Common myeloid progenitor, CD34-positive (primary cell): ENCODE measurements around the gene TARBP2.

Experiments
- CTCF ChIA-PET: fragments of 350-600 bp; sonication (Branson Sonifier 250); formaldehyde crosslinking; loops from one replicate; lab custom pipeline; 2021; ENCODE audit warnings: antibody characterized with exemption; lab: Charles Lee
- POLR2A ChIA-PET: fragments of 350-600 bp; sonication (Branson Sonifier 250); formaldehyde crosslinking; loops from one replicate; lab custom pipeline; 2021; ENCODE audit warnings: antibody characterized with exemption; lab: Charles Lee
- DNase-seq, 3 donors: peaks; one replicate each; pipeline versions ENCODE4 v3.0.0 to v3.0.0-alpha.2; 2013
- H3K27ac ChIP-seq, 2 experiments: 1 replicate in 1 of 2; 2 replicates in 1 of 2; pipeline ENCODE4 v1.7.0; 2013; ENCODE audit warnings: inconsistent platforms in 2 of 2, low read length in 2 of 2, mild to moderate bottlenecking in 2 of 2, low read depth in 1 of 2, moderate library complexity in 1 of 2; ENCODE audit not compliant: severe bottlenecking in 2 of 2, insufficient read depth in 1 of 2, poor library complexity in 1 of 2
- H3K27me3 ChIP-seq, 5 experiments: replicated peaks in 2 of 5; 1 replicate in 3 of 5; 2 replicates in 2 of 5; pipeline versions ENCODE4 v1.6.1 to v1.7.0; 2013; ENCODE audit warnings: low read length in 4 of 5, mild to moderate bottlenecking in 2 of 5, moderate library complexity in 2 of 5, inconsistent platforms in 1 of 5; ENCODE audit not compliant: insufficient read depth in 5 of 5, control insufficient read depth in 4 of 5
- H3K36me3 ChIP-seq, 4 experiments: 1 replicate in 2 of 4; 2 replicates in 2 of 4; pipeline versions ENCODE4 v1.6.1 to v1.7.0; 2013; ENCODE audit warnings: low read length in 3 of 4, control low read depth in 1 of 4, mild to moderate bottlenecking in 1 of 4; ENCODE audit not compliant: control insufficient read depth in 4 of 4, insufficient read depth in 4 of 4
- H3K4me1 ChIP-seq, 4 experiments: 1 replicate in 3 of 4; 2 replicates in 1 of 4; pipeline versions ENCODE4 v1.6.1 to v1.7.1; 2013; ENCODE audit warnings: low read length in 3 of 4, mild to moderate bottlenecking in 3 of 4, control low read depth in 1 of 4, inconsistent platforms in 1 of 4, moderate library complexity in 1 of 4; ENCODE audit not compliant: control insufficient read depth in 4 of 4, insufficient read depth in 4 of 4; ENCODE audit errors: control extremely low read depth in 1 of 4
- H3K4me3 ChIP-seq, 7 experiments: 1 replicate in 4 of 7; 2 replicates in 3 of 7; pipeline versions ENCODE4 v1.5.1 to v1.7.0; 2013; ENCODE audit warnings: mild to moderate bottlenecking in 7 of 7, low read length in 6 of 7, moderate library complexity in 6 of 7, inconsistent platforms in 2 of 7, low read depth in 2 of 7, control low read depth in 1 of 7; ENCODE audit not compliant: insufficient read depth in 4 of 7, control insufficient read depth in 1 of 7; ENCODE audit errors: extremely low read depth in 1 of 7
- H3K9me3 ChIP-seq, 5 experiments: 1 replicate in 4 of 5; 2 replicates in 1 of 5; pipeline versions ENCODE4 v1.6.1 to v1.7.1; 2013; ENCODE audit warnings: low read length in 4 of 5, mild to moderate bottlenecking in 2 of 5, inconsistent platforms in 1 of 5, low read depth in 1 of 5, moderate library complexity in 1 of 5; ENCODE audit not compliant: control insufficient read depth in 4 of 5, insufficient read depth in 2 of 5; ENCODE audit errors: control extremely low read depth in 1 of 5
- WGBS: methylation state at CpG from one replicate; pipeline ENCODE4 v1.1.5; 2013; ENCODE audit not compliant: insufficient coverage; 5-methylcytosine and 5-hydroxymethylcytosine counted together

TARBP2 gene

DNA sequence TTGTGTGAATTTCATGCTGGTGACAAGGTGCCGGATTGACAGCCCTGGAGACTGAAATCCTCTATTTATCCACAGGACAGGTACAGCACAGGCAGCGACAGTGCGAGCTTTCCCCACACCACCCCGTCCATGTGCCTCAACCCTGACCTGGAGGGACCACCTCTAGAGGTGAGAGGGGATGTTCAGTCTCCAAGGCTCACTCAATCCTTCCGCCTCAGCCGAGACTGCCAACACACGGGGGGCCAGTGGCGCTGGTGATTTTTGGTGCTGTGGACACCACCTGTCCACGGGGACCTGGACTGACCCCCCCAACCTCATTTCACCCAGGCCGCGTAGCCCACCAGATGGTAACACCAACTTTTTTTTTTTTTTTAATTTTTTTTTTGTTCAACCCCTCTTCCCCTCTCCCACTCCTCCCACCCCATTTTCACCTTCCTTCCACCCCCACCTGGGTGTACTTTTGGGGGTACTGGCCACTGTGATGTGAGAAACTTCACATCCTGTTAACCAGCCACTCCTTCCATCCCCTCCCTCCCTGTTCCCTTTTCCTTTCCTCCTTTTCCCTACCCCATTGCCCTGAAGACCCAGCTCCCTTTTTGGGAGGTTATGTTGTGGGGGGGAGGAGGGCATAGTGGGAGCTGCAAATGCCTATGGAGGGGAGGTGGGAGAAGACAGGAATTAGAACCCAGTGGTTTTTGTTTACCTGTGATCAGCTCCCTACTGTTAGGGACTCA is 36.2 kb upstream of the TARBP2 start:
- Histone ChIP-seq H3K4me1 (no peaks in the 10 kb centered on the region), H3K27me3 (no peaks in the 10 kb centered on the region), H3K4me3 (no peak overlapping the region), H3K27ac (no peak overlapping the region), H3K9me3 (no peaks in the 10 kb centered on the region), H3K36me3 (peaks cover 51 to 99% (median 89%) of the 10 kb centered on the region in 4 experiments)
- ChIA-PET POLR2A (interaction anchor here (0.5 kb wide), 1 partner anchor 12 kb away, joined by 3 read pairs; no protein-coding TSS in a partner anchor), CTCF (interaction anchor here (1.2 to 3.8 kb wide), 3 partner anchors 9 to 25 kb away, joined by 4 to 24 read pairs (median 6); no protein-coding TSS in a partner anchor)
- 94% methylated on average over 6 of the region's 11 CpGs for WGBS
- DNase-seq = no peak

DNA sequence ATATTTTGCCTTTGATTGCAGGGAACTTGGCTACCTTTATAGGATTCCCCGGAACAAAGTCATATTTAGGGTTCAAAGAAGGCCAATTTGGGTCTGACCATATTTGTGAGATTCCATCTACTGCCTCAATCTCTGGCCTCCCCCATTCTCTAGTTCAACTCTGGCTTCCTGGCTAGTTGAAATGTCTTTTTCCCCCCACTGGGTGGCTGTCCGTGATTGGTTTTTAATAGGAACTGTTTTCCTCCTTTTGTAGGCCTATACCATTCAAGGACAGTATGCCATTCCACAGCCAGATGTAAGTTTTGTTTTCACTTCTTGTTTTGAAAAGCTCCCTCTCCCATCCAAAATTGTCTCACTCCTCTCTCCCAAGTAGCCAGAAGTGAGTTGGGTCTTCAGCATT is 35.4 kb upstream of the TARBP2 start:
- ChIA-PET POLR2A (interaction anchor here (1.1 kb wide), 1 partner anchor 8 kb away, joined by 5 read pairs; no protein-coding TSS in a partner anchor), CTCF (interaction anchor here (1.1 to 4.1 kb wide), 3 partner anchors 10 to 13 kb away, joined by 4 to 24 read pairs (median 14); no protein-coding TSS in a partner anchor)
- 100% methylated on average over 1 of the region's 2 CpGs for WGBS
- no peak for DNase-seq
- Histone ChIP-seq H3K4me1 (no peaks in the 10 kb centered on the region), H3K36me3 (peaks cover 56 to 99% (median 86%) of the 10 kb centered on the region in 4 experiments), H3K9me3 (no peaks in the 10 kb centered on the region), H3K27me3 (no peaks in the 10 kb centered on the region), H3K27ac (no peak overlapping the region), H3K4me3 (no peak overlapping the region)

DNA sequence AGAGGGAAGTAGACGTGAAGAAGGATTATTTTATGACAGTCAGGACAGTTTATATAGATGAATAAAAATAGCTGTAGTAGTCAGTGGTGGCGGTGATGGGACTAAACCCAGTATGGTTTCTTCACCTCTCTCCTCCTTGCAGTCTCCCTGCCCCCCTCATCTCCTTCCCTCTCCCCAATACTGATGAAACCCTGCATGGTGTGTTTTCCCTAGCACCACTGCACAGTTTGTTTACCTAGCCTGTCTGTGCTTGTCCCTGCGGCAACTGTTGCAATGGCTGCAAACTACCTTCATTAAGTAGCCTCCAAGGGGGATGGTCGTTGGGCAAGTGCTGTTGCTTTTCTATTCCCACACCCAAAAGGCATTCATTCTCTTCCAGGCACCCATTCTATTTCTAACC is 34.4 kb upstream of the TARBP2 start:
- Histone ChIP-seq H3K27ac (no peak overlapping the region), H3K4me3 (no peak overlapping the region), H3K4me1 (no peaks in the 10 kb centered on the region), H3K27me3 (no peaks in the 10 kb centered on the region), H3K36me3 (peaks cover 55 to 97% (median 86%) of the 10 kb centered on the region in 4 experiments), H3K9me3 (no peaks in the 10 kb centered on the region)
- DNase-seq = no peak
- 96% methylated on average over 2 of the region's 4 CpGs for WGBS
- CTCF ChIA-PET = interaction anchor here (1.1 to 4.1 kb wide), 4 partner anchors 9 to 12 kb away, joined by 4 to 24 read pairs (median 12); no protein-coding TSS in a partner anchor
- POLR2A ChIA-PET = interaction anchor here (1.1 kb wide), 1 partner anchor 9 kb away, joined by 5 read pairs; no protein-coding TSS in a partner anchor

DNA sequence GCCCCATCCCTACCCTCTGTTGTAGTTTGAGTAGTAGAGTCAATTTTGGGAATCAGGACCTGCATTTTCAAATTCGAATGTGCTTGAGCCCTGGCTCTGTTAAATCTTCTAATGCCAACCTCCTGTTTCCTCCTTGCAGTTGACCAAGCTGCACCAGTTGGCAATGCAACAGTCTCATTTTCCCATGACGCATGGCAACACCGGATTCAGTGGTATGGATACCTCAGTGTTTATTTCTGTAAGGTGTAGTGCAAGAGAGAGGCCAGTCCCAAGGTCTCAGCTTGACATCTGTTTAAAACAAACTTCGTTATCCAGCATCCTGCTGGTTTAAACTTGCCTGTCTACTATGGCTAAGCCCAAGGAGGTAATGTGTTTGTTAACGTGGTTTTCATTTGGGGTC is 34.0 kb upstream of the TARBP2 start:
- 100% methylated on average over 3 of the region's 5 CpGs for WGBS

DNA sequence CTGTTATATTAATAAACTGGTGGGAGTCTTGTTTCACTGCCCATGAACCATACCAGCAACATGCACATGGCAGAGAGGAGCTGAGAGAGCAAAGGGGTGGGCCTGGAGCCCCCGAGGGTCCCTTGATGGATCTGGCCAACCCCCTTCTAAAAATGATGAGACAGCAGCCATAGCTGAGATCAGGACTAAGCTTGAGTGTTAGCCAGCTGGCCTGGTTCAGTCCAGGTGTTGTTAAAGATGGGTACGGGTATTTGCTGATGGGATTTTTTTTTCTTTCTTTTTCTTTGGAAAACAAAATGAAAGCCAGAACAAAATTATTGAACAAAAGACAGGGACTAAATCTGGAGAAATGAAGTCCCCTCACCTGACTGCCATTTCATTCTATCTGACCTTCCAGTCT is 33.2 kb upstream of the TARBP2 start:
- H3K9me3 ChIP-seq = no peaks in the 10 kb centered on the region
- no peak overlapping the region for H3K27ac ChIP-seq
- no peaks in the 10 kb centered on the region for H3K27me3 ChIP-seq
- no peak for DNase-seq
- no peaks in the 10 kb centered on the region for H3K4me1 ChIP-seq
- POLR2A ChIA-PET = interaction anchor here (0.7 kb wide), 1 partner anchor 13 kb away, joined by 3 read pairs; no protein-coding TSS in a partner anchor
- no peak overlapping the region for H3K4me3 ChIP-seq
- 80% methylated on average over 1 of the region's 2 CpGs for WGBS
- CTCF ChIA-PET = interaction anchor here (0.7 to 4.1 kb wide), 6 partner anchors 8 to 120 kb away, joined by 3 to 14 read pairs (median 8); no protein-coding TSS in a partner anchor
- H3K36me3 ChIP-seq = peaks cover 57 to 97% (median 88%) of the 10 kb centered on the region in 4 experiments

More for the DNA sequence above, 34.0 kb upstream of the TARBP2 start:
- Histone ChIP-seq H3K4me1 (no peaks in the 10 kb centered on the region), H3K27ac (no peak overlapping the region), H3K4me3 (no peak overlapping the region), H3K9me3 (no peaks in the 10 kb centered on the region), H3K27me3 (no peaks in the 10 kb centered on the region), H3K36me3 (peaks cover 57 to 97% (median 88%) of the 10 kb centered on the region in 4 experiments)
- POLR2A ChIA-PET = no interaction called here
- CTCF ChIA-PET = interaction anchor here (2.3 to 4.1 kb wide), 3 partner anchors 9 to 12 kb away, joined by 6 to 14 read pairs (median 9); no protein-coding TSS in a partner anchor
- DNase-seq = no peak

DNA sequence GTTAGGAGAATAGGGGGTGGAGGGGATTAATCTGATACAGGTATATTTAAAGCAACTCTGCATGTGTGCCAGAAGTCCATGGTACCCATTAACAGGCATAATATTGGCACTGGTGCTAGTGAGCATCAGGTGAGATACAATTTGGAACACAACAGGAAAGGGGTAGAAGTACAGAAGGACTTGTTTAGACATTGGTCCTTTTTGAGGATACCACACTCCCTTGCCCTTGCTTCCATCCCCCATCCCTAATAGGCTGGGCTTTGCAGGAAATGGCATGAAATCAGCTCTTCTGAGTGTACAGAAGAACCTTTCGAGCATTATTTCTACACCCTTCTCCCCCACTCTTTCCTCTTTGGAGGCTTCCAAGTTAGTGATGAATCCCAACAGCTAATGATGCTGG is 32.8 kb upstream of the TARBP2 start:
- no peaks in the 10 kb centered on the region for H3K4me1 ChIP-seq
- H3K27me3 ChIP-seq = no peaks in the 10 kb centered on the region
- H3K27ac ChIP-seq = no peak overlapping the region
- WGBS = 100% methylated on average over 1 of the region's 1 CpG
- CTCF ChIA-PET = interaction anchor here (0.7 to 4.1 kb wide), 6 partner anchors 8 to 120 kb away, joined by 3 to 14 read pairs (median 8); no protein-coding TSS in a partner anchor
- DNase-seq = no peak
- no peak overlapping the region for H3K4me3 ChIP-seq
- no peaks in the 10 kb centered on the region for H3K9me3 ChIP-seq
- POLR2A ChIA-PET = interaction anchor here (0.6 to 0.7 kb wide), 2 partner anchors 14 to 64 kb away, joined by 3 read pairs; no protein-coding TSS in a partner anchor
- H3K36me3 ChIP-seq = peaks cover 57 to 97% (median 87%) of the 10 kb centered on the region in 4 experiments
